Epithelial cell of esophagus (primary cell): ENCODE measurements around the gene MPV17.
"Not testable (repeated sequence)": the region's sequence is repeated elsewhere in the genome, so short reads cannot be mapped to it uniquely, and the experiment has no call there.

Source experiments
- DNase-seq: peaks from one replicate; pipeline ENCODE4 v3.0.0; 2010; ENCODE audit warnings: low read depth
- H3K4me3 ChIP-seq: 2 replicates; pipeline ENCODE4 v1.5.1; 2011; ENCODE audit warnings: mild to moderate bottlenecking, low read length, control low read depth
- CTCF ChIP-seq: IDR thresholded peaks from 2 replicates; pipeline ENCODE4 v1.5.1; 2011; ENCODE audit warnings: low read depth, mild to moderate bottlenecking, low read length, control low read depth, inconsistent platforms; ENCODE audit not compliant: insufficient read depth; ENCODE audit errors: missing control alignments

MPV17 gene

DNA sequence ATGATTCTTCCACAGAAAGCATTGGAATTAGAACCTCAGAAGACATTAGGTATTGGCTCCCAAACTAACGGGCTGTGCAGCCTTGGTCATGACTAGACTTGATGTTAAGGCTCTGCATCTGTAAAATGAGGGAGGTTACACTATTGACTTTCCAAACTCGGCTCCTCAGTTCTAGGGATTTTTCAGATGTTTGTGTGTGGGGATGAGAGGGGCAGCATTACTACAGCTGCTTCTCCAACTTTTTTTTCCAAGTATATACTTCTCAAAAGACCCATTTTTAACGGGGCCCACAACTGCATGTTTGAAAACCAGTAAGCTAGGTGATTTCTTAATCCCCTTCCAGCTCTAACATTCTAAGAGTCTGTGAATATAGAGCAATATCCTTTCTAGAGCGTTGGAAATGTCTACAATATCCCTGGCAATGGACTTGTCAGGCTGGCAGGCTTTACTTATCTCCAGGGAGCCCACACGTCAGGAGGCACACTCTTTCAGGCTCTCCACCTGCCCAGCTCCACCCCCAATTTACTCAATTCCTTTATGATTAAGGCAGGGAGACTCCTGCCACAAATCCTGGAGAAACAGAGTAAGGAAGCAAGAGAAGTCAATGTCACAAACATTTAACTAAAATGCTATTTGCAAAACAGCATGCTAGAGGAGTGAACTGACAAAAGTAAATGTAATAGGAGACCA, 844 bp upstream of the MPV17 start:
- peak; percentile 59 for DNase-seq
- TF ChIP-seq CTCF, result no peak
- peak overlapping the region; percentile 91 for H3K4me3 ChIP-seq

- peak overlapping the region; percentile 91 for H3K4me3 ChIP-seq
- peak; percentile 20 for DNase-seq
- no peak for TF ChIP-seq CTCF
These were observed 564 bp downstream of the MPV17 start for GRCh38 chr2:27322301-27322765.

- peak; percentile 98 for DNase-seq
- H3K4me3 ChIP-seq, result no peak overlapping the region
- TF ChIP-seq CTCF, result peak; percentile 61
These were observed 1.8 kb downstream of the MPV17 start for GRCh38 chr2:27320958-27321543.

- DNase-seq, H3K4me3 ChIP-seq: not testable (repeated sequence)
These were observed 3.1 kb downstream of the MPV17 start for GRCh38 chr2:27319839-27320238.

DNA sequence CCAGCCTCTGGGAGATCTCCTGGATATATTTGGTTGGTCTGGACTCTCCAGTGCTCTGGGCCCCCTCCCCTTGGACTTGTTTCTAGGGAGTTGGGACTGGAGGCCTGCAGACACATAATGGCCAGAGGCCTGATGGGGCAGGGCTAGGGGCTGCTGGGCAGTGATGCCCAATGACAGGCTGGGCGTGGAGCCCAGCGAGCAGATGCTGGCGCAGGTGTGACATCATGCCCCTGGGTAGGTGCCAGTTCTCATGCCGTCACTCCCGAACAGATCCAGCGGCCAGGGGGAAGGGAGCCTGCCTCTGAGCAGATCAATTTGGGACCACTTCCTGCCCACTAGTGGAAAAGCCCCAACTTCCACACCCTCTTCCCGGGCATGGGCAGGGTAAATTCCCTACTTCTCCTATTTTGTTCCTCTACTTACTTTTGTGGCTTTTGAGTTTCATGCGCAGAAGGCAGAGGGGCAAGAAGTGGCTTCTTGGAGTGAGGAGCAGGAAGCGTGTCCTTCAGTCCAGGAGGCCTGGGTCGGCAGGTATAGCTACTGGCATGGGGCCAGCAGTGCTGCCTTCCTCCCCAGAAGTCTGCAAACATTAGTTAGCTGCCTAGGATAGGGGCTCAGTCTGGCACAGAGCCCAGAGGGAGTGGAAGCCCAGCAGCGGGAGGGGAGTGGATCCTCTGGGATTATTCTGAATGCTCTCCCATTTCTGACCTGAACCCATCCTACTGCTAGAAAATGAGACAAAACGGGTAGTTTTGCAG, 6.1 kb downstream of the MPV17 start:
- no peak overlapping the region for H3K4me3 ChIP-seq
- TF ChIP-seq CTCF, result no peak

DNA sequence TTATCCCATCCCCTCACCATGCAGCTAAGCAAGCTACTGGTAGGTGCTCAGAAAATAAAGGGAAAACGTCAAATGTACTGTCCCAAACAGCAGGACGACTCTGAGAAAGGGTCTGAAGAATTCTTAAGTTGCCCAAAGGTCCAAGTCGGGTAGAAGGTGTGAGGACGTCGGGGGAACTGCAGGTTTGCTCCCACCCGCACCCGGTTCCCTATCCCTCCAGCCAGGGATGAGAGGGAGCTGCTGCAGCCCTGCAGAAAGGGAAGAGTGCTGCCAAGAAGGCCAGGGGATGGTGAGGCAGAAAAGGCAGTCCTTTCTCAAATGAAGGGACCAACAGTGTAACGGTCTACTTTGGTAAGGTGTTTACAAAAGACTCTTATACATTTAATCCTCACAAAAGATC, 7.8 kb downstream of the MPV17 start:
- no peak for DNase-seq
- no peak for TF ChIP-seq CTCF
- H3K4me3 ChIP-seq, result no peak overlapping the region

More for the DNA sequence above, 6.1 kb downstream of the MPV17 start:
- no peak for DNase-seq

DNA sequence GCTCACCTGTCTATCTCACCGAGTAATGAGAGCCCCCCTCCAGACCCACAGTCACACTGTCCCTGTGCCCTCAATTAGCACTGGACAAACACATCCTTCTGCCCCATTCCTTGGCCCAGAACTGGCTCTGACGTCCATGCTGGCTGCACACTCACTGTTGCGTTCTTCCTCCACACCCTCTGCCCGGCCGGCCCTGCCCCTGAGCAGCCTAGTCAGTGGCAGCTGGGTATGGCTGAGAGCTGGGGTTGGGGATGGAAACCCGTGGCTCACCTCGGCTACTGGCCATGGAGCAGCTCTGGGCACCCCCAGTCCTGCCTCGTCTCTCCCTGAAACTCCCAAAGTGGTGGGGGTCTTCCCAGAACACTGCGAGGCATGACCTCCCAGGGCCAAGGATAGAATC, 8.2 kb downstream of the MPV17 start:
- DNase-seq, result no peak
- TF ChIP-seq CTCF, result no peak
- H3K4me3 ChIP-seq, result no peak overlapping the region
